RWPE2 (cell line): ENCODE results near the gene ATG7.

ENCODE experiments used
- ATAC-seq: fragments of 200-7000 bp; cut with Tn5 transposase; 3 replicates; pipeline ENCODE4 v1.9.1; 2021; ENCODE audit warnings: low read depth
- DNase-seq: peaks from one replicate; pipeline ENCODE4 v3.0.0-alpha.2; 2020; ENCODE audit warnings: low spot score
- H3K27ac ChIP-seq: fragments of 450-650 bp; 2 replicates; pipeline ENCODE4 v1.5.1; 2017; ENCODE audit warnings: mild to moderate bottlenecking; ENCODE audit not compliant: poor library complexity, severe bottlenecking
- H3K27me3 ChIP-seq: fragments of 250-450 bp; sonication (Bioruptor Pico); 2 replicates; pipeline ENCODE4 v1.5.1; 2021; ENCODE audit warnings: mild to moderate bottlenecking, moderate library complexity; ENCODE audit not compliant: insufficient read depth, poor library complexity, severe bottlenecking
- H3K36me3 ChIP-seq: fragments of 250-450 bp; sonication (Bioruptor Pico); 2 replicates; pipeline ENCODE4 v1.5.1; 2020; ENCODE audit warnings: low read depth, mild to moderate bottlenecking, moderate library complexity
- H3K4me1 ChIP-seq: fragments of 250-450 bp; sonication (Bioruptor Pico); 2 replicates; pipeline ENCODE4 v1.5.1; 2021; ENCODE audit warnings: mild to moderate bottlenecking, moderate library complexity; ENCODE audit not compliant: insufficient read depth, poor library complexity, severe bottlenecking
- H3K4me3 ChIP-seq: fragments of 250-450 bp; sonication (Bioruptor Pico); 2 replicates; pipeline ENCODE4 v1.5.1; 2021; ENCODE audit warnings: mild to moderate bottlenecking, moderate library complexity; ENCODE audit not compliant: severe bottlenecking
- H3K9me3 ChIP-seq: fragments of 250-450 bp; sonication (Bioruptor Pico); 2 replicates; pipeline ENCODE4 v1.5.1; 2021; ENCODE audit warnings: mild to moderate bottlenecking, moderate library complexity; ENCODE audit not compliant: severe bottlenecking
- CTCF ChIP-seq: fragments of 450-650 bp; IDR thresholded peaks from one replicate; pipeline ENCODE4 v1.5.1; 2017; ENCODE audit warnings: mild to moderate bottlenecking, moderate library complexity; ENCODE audit not compliant: poor library complexity, severe bottlenecking

The ATG7 gene

GRCh38 chr3:11567516-11568467, 295.6 kb downstream of the ATG7 start:
- peak; percentile 88 for ATAC-seq
- Histone ChIP-seq H3K4me3 (no peak overlapping the region), H3K27ac (peak overlapping the region; percentile 98), H3K9me3 (no peaks in the 10 kb centered on the region), H3K27me3 (no peaks in the 10 kb centered on the region), H3K36me3 (peaks cover 33% of the 10 kb centered on the region), H3K4me1 (peaks cover 42% of the 10 kb centered on the region)
- no peak for TF ChIP-seq CTCF
- peak; percentile 90 for DNase-seq

GRCh38 chr3:11568503-11569155, 296.4 kb downstream of the ATG7 start:
- DNase-seq = peak; percentile 88
- Histone ChIP-seq H3K9me3 (no peaks in the 10 kb centered on the region), H3K27ac (peak overlapping the region; percentile 98), H3K4me3 (no peak overlapping the region), H3K27me3 (no peaks in the 10 kb centered on the region), H3K4me1 (peaks cover 42% of the 10 kb centered on the region), H3K36me3 (peaks cover 25% of the 10 kb centered on the region)
- peak; percentile 76 for ATAC-seq
- TF ChIP-seq CTCF = peak; percentile 11

- Histone ChIP-seq H3K9me3 (no peaks in the 10 kb centered on the region), H3K4me1 (peaks cover 41% of the 10 kb centered on the region), H3K36me3 (peaks cover 22% of the 10 kb centered on the region), H3K4me3 (no peak overlapping the region), H3K27me3 (no peaks in the 10 kb centered on the region), H3K27ac (peak overlapping the region; percentile 98)
- ATAC-seq = no peak
- no peak for TF ChIP-seq CTCF
- DNase-seq = no peak
Measured at GRCh38 chr3:11569156-11569741, 297.1 kb downstream of the ATG7 start.

GRCh38 chr3:11570251-11570650, 298.1 kb downstream of the ATG7 start:
- peaks cover 34% of the 10 kb centered on the region for H3K4me1 ChIP-seq
- no peak for DNase-seq

More at GRCh38 chr3:11570251-11570650, 298.1 kb downstream of the ATG7 start:
- ATAC-seq = no peak
- Histone ChIP-seq H3K27ac (peak overlapping the region; percentile 98), H3K27me3 (no peaks in the 10 kb centered on the region), H3K36me3 (peaks cover 21% of the 10 kb centered on the region), H3K4me3 (no peak overlapping the region), H3K9me3 (no peaks in the 10 kb centered on the region)
- TF ChIP-seq CTCF = no peak
